IPS-18a (cell line): ENCODE measurements around the gene SLC35F6.
A peak's percentile ranks its signal among the peaks of the same experiment; 100 is the strongest.

Source experiments
- H3K27ac ChIP-seq: one replicate; pipeline ENCODE4 v1.5.1; 2013; ENCODE audit warnings: low read length
- H3K27me3 ChIP-seq: one replicate; pipeline ENCODE4 v1.6.1; 2013; ENCODE audit warnings: mild to moderate bottlenecking, low read length; ENCODE audit not compliant: control insufficient read depth, insufficient read depth
- H3K36me3 ChIP-seq: one replicate; pipeline ENCODE4 v1.6.1; 2013; ENCODE audit warnings: low read depth, low read length; ENCODE audit not compliant: control insufficient read depth
- H3K4me1 ChIP-seq: one replicate; pipeline ENCODE4 v1.6.1; 2013; ENCODE audit warnings: low read depth, low read length; ENCODE audit not compliant: control insufficient read depth
- H3K4me3 ChIP-seq: one replicate; pipeline ENCODE4 v1.5.1; 2013; ENCODE audit warnings: low read length
- H3K9ac ChIP-seq: one replicate; pipeline ENCODE4 v1.6.1; 2013; ENCODE audit warnings: mild to moderate bottlenecking, low read length, moderate library complexity
- H3K9me3 ChIP-seq: one replicate; pipeline ENCODE4 v1.6.1; 2013; ENCODE audit warnings: low read depth, low read length; ENCODE audit not compliant: control insufficient read depth

Gene SLC35F6

DNA sequence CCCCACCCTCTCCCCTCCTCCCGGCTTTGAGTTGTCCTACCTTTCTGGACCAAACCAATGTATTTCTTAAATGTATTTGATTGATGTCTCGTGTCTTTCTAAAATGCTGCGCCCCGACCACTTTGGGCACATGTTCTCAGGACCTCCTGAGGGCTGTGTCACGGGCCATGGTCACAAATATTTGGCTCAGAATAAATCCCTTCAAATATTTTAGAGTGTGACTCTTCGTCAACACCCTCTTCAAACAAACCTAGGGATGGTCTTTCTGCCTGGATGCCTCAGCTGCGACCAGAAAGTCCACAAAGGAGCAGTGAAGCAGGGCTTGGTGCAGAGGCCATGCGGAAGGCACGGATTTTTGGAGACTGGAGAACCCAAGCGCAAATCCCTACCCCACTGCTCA is 1.1 kb upstream of the SLC35F6 start:
- Histone ChIP-seq H3K9ac (no peak overlapping the region), H3K4me1 (peaks cover 4% of the 10 kb centered on the region), H3K27ac (no peak overlapping the region)

DNA sequence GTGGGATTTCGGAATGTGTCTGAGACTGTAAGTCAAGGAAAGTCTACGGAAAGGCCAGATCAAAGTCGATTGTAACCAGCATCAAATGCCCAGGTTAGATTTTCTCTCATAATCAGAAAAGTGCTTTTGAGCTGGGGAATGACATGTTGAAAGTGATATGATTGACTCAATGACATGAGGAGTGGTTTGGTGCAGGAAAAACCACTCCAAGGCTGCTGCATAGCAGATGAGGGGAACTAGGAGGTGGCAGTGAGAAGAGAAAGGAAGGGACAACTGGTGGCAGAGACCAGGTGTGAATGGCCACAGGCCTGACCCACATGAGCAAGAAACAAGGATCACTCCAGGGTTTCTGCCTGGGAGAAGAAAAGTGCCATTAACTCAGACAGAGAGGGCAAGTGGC is 822 bp downstream of the SLC35F6 start:
- Histone ChIP-seq H3K27me3 (peaks cover 10% of the 10 kb centered on the region), H3K36me3 (no peaks in the 10 kb centered on the region), H3K4me1 (peaks cover 4% of the 10 kb centered on the region), H3K27ac (no peak overlapping the region), H3K4me3 (peak overlapping the region; percentile 85), H3K9me3 (no peaks in the 10 kb centered on the region), H3K9ac (peak overlapping the region; percentile 55)

More for the DNA sequence above, 1.1 kb upstream of the SLC35F6 start:
- Histone ChIP-seq H3K27me3 (peaks cover 10% of the 10 kb centered on the region), H3K4me3 (no peak overlapping the region), H3K9me3 (no peaks in the 10 kb centered on the region), H3K36me3 (no peaks in the 10 kb centered on the region)

DNA sequence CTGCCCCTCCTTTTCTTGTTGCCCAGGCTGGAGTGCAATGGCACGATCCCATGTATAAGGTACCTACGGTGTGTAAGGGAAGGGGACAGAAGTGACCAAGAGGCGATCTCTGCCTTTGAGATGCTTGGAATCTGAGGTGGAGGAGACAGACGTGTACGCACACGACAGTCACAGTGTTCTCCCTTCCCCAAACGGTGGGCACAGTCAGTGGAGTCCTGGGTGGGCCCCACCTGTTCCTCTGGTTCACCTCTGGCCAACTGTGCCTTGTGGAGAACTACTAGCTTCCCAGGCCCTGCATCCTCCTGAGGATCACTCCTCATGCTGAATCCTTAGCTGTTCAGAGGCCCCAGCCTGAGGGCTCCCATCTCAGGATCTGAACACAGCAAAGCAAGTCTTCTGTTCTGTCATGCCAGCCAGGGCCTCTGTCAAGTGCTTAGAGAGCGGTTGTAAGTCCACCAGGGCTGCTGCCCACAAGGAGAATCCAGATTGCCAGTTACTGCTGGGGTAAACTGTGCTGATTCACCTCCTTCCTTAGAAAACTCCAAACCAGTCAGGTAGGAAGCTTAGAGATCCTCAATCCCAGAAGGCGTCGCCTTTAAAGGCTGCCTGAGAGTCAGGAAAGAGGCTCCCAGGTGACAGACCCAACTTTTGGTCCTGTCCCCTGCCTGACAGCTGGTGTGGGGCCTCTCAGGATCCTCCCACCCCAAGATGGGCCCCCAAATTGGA is 1.6 kb downstream of the SLC35F6 start:
- no peaks in the 10 kb centered on the region for H3K36me3 ChIP-seq
- no peak overlapping the region for H3K4me3 ChIP-seq
- H3K9ac ChIP-seq: no peak overlapping the region
- H3K27ac ChIP-seq: no peak overlapping the region
- H3K27me3 ChIP-seq: peaks cover 10% of the 10 kb centered on the region
- H3K4me1 ChIP-seq: peaks cover 4% of the 10 kb centered on the region
- H3K9me3 ChIP-seq: no peaks in the 10 kb centered on the region

- no peak overlapping the region for H3K9ac ChIP-seq
- peaks cover 4% of the 10 kb centered on the region for H3K4me1 ChIP-seq
- H3K27me3 ChIP-seq: peaks cover 10% of the 10 kb centered on the region
- H3K4me3 ChIP-seq: no peak overlapping the region
- no peaks in the 10 kb centered on the region for H3K9me3 ChIP-seq
- H3K36me3 ChIP-seq: no peaks in the 10 kb centered on the region
- no peak overlapping the region for H3K27ac ChIP-seq
Measured at GRCh38 chr2:26767129-26767528, 3.0 kb downstream of the SLC35F6 start.

DNA sequence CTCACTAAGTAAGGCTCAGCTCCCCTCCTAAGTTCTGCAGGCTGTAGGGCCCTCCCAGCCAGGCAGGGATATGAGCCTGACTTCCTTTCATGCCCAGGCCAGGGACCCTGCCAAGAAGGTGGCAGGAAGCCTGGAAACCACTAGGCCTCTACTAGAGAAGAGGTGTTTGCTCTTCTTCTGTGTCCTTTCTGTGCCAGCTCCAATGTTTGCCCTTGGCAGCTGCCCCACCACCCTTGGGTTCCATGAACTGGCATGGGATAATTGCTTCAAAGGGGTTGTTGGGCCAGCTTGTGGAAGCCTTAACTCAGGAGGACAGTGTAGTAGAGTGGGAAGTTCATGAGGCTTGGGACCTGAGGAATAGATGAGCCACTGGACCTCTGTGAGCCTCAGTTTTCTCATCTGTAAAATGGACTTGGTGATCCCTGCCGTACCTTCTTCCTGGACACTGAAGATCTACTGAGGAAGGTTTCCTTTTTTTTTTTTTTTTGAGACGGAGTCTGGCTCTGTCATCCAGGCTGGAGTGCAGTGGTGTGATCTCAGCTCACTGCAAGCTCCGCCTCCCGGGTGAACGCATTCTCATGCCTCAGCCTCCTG is 3.9 kb downstream of the SLC35F6 start:
- no peaks in the 10 kb centered on the region for H3K36me3 ChIP-seq
- no peaks in the 10 kb centered on the region for H3K9me3 ChIP-seq
- H3K4me3 ChIP-seq: no peak overlapping the region
- H3K4me1 ChIP-seq: peaks cover 4% of the 10 kb centered on the region
- H3K9ac ChIP-seq: no peak overlapping the region
- no peak overlapping the region for H3K27ac ChIP-seq
- peaks cover 10% of the 10 kb centered on the region for H3K27me3 ChIP-seq

- Histone ChIP-seq H3K4me1 (peaks cover 4% of the 10 kb centered on the region), H3K9ac (no peak overlapping the region), H3K4me3 (no peak overlapping the region), H3K27ac (no peak overlapping the region), H3K36me3 (no peaks in the 10 kb centered on the region), H3K9me3 (no peaks in the 10 kb centered on the region), H3K27me3 (peaks cover 10% of the 10 kb centered on the region)
Measured at GRCh38 chr2:26768759-26769088, 4.6 kb downstream of the SLC35F6 start.

DNA sequence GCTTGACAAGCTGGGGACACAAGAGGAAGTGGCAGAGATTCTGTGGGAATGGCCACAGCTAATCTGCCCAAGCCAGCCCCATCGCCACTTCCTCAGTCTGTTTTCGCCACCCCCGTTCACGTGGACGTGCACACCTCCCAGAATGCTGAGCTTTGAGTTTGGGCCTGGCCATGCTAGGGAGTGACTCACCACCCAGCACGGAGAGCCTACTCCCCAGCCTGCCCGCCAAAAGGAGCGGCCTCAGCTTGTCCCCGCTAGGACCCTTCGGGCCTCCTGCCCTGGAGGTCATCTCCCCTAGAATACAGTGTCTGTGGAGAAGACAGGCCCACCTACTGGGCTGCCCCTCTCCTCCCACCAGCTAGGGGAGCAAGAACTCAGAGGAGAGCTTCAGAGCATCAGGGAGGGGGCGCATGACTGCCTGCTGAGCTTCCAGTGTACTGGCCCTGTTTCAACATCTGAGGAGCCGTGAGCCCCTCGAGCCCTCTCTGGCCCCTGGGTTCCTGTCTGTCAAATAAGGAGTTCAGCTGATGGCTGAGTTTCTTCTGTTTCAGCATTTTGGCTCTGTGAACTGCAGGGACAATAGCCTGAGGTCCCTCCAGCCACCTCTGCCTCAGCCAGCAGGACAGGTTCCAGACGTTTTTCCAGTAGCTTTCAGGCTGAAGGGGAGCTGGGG is 5.1 kb downstream of the SLC35F6 start:
- H3K27me3 ChIP-seq: peaks cover 10% of the 10 kb centered on the region
- no peaks in the 10 kb centered on the region for H3K9me3 ChIP-seq
- no peak overlapping the region for H3K4me3 ChIP-seq
- H3K36me3 ChIP-seq: no peaks in the 10 kb centered on the region
- H3K27ac ChIP-seq: no peak overlapping the region
- peaks cover 4% of the 10 kb centered on the region for H3K4me1 ChIP-seq
- no peak overlapping the region for H3K9ac ChIP-seq

- no peak overlapping the region for H3K9ac ChIP-seq
- H3K27ac ChIP-seq: no peak overlapping the region
- H3K4me3 ChIP-seq: no peak overlapping the region
- peaks cover 4% of the 10 kb centered on the region for H3K4me1 ChIP-seq
- peaks cover 5% of the 10 kb centered on the region for H3K36me3 ChIP-seq
- H3K9me3 ChIP-seq: no peaks in the 10 kb centered on the region
- no peaks in the 10 kb centered on the region for H3K27me3 ChIP-seq
Measured at GRCh38 chr2:26770986-26771586, 7.0 kb downstream of the SLC35F6 start.

DNA sequence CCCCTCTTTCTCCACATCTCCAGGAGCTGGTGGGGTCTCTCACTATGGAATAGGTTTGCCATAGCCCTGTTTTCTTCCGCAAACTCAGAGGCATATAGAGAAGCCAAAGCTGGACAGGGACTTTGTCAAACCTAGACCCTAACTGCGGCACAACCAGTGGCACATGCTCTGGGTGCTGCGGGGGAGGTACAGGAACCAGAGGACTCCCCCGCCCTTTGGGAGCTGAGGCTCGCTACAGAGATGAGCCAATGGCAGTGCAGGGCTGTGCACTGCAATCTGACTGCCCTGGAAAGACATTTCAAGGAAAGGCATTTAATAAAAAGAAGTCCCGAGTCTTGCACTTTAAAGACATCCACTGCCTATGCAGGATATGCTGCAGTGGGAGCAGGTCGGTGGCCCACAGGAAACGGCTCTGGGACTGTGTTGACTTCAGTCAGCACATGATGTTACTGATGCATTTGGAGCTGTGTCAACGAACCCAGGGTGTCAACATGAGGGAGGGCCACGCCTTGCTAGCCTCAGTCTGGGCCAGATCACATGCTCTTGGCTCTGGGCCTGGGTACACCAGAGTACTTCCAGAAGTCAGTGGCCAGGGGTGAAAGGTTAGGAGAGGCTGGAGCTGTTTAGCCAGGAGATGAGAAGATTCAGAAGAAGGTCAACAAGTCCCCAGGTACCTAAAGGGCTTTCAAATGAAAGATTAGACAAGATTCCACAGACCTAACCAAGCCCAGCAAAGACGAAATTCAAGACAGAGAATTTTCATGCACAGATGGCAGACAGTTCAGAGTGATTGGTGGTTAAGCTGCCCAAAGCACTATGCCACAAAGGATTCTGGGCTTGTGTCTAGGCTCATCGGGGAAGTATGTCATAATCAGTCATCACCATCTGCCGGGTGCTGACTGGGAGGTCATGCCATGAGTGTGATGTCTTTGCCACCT is 8.2 kb downstream of the SLC35F6 start:
- H3K27ac ChIP-seq: no peak overlapping the region
- H3K27me3 ChIP-seq: no peaks in the 10 kb centered on the region
- H3K4me1 ChIP-seq: peaks cover under 1% of the 10 kb centered on the region
- H3K9me3 ChIP-seq: no peaks in the 10 kb centered on the region
- no peak overlapping the region for H3K9ac ChIP-seq
- no peak overlapping the region for H3K4me3 ChIP-seq
- H3K36me3 ChIP-seq: peaks cover 6% of the 10 kb centered on the region

GRCh38 chr2:26776195-26776800 is 12.2 kb downstream of the SLC35F6 start:
- Histone ChIP-seq H3K9me3 (no peaks in the 10 kb centered on the region), H3K4me3 (no peak overlapping the region), H3K4me1 (no peaks in the 10 kb centered on the region), H3K9ac (no peak overlapping the region), H3K27me3 (no peaks in the 10 kb centered on the region), H3K27ac (no peak overlapping the region), H3K36me3 (peaks cover 11% of the 10 kb centered on the region)
